Upper lobe of left lung (tissue), 6 donors: ENCODE data around the gene MOSPD2. TPM values are rescaled to one million over a fixed set of nuclear protein-coding genes. Genes with fewer than 3 reads are reported as not detected.

Experiments used
- ATAC-seq, 2 donors: fragments of 200-7000 bp; cut with Tn5 transposase; one replicate each; pipeline ENCODE4 v1.9.1; 2022; ENCODE audit warnings: mild to moderate bottlenecking in 2 of 2, moderate library complexity in 2 of 2; ENCODE audit not compliant: low FRiP score in 2 of 2
- DNase-seq, 2 donors: peaks; one replicate each; pipeline ENCODE4 v3.0.0-alpha.2; 2019 to 2020
- H3K27ac ChIP-seq, 4 donors: fragments of 200-600 bp; sonication (generic); one replicate each; pipeline ENCODE4 v1.5.1; 2016 to 2019
- H3K27me3 ChIP-seq, 4 donors: fragments of 200-600 bp; sonication (generic); one replicate each; pipeline ENCODE4 v1.5.1; 2017 to 2019
- H3K36me3 ChIP-seq, 4 donors: fragments of 200-600 bp; sonication (generic); one replicate each; pipeline ENCODE4 v1.5.1; 2016 to 2019
- H3K4me1 ChIP-seq, 4 donors: fragments of 200-600 bp; sonication (generic); one replicate each; pipeline ENCODE4 v1.5.1; 2018 to 2019
- H3K4me3 ChIP-seq, 4 donors: fragments of 200-600 bp; sonication (generic); one replicate each; pipeline ENCODE4 v1.5.1; 2017 to 2019; ENCODE audit warnings: mild to moderate bottlenecking in 2 of 4, moderate library complexity in 1 of 4
- H3K9me3 ChIP-seq, 4 donors: fragments of 200-600 bp; sonication (generic); one replicate each; pipeline ENCODE4 v1.5.1; 2018 to 2019
- CTCF ChIP-seq, 6 experiments: fragments of 450-650 bp in 4 of 6; fragments of 200-600 bp in 2 of 6; sonication (generic) in 2 of 6; IDR thresholded peaks; one replicate each; pipeline ENCODE4 v1.5.1; 2016 to 2019; ENCODE audit warnings: antibody characterized with exemption in 6 of 6
- EP300 ChIP-seq, 4 donors: sonication (generic); formaldehyde crosslinking; IDR thresholded peaks; one replicate each; pipeline ENCODE4 v1.5.1; 2017; ENCODE audit warnings: antibody characterized with exemption in 4 of 4, control low read depth in 2 of 4
- POLR2A ChIP-seq, 4 donors: fragments of 450-650 bp; IDR thresholded peaks; one replicate each; pipeline ENCODE4 v1.5.1; 2016 to 2017; ENCODE audit warnings: antibody characterized with exemption in 4 of 4, mild to moderate bottlenecking in 2 of 4
- POLR2AphosphoS5 ChIP-seq, 2 donors: sonication (generic); formaldehyde crosslinking; IDR thresholded peaks; one replicate each; pipeline ENCODE4 v1.5.1; 2017; ENCODE audit warnings: antibody characterized with exemption in 2 of 2
- WGBS, 2 donors: methylation state at CpG; one replicate each; pipeline ENCODE4 v1.1.5; 2017 to 2018; 5-methylcytosine and 5-hydroxymethylcytosine counted together
- total RNA-seq, 6 donors: library from RNA; depleted of rRNA in 4 of 6; stranded (reverse); fragments of >200 nt in 4 of 6; gene quantifications; one replicate each; pipeline versions ENCODE4 v1.1.0 to v1.2.1, GENCODE V29; 2016 to 2021
- donor health status: DM: no; HTN: no; CAD: no; lungs with moderate emphysema.
- donor health status: DM: no; HTN: yes; CAD: no; lungs with severe emphysema.

MOSPD2 gene
- total RNA-seq, 6 donors from 2014 or later = 12.5 to 39.6 (median 31.1) TPM

- ATAC-seq = no peak
- Histone ChIP-seq H3K27ac (no peak overlapping the region), H3K27me3 (no peaks in the 10 kb centered on the region), H3K9me3 (no peaks in the 10 kb centered on the region), H3K36me3 (peaks cover 0 to 43% (median 6%) of the 10 kb centered on the region in 4 donors), H3K4me3 (no peak overlapping the region), H3K4me1 (no peaks in the 10 kb centered on the region)
- no peak for TF ChIP-seq POLR2AphosphoS5 (IDR thresholded peaks at IDR 0.05)
- no peak for DNase-seq
- WGBS, 2 donors = 94 to 100% methylated on average over 2 of the region's 2 CpGs
Measured at GRCh38 chrX:14913241-14913640, 40.0 kb downstream of the MOSPD2 start.

- peaks cover 0 to 53% (median 6%) of the 10 kb centered on the region in 4 donors for H3K36me3 ChIP-seq
- no peak overlapping the region for H3K4me3 ChIP-seq
- no peak for DNase-seq
- H3K27me3 ChIP-seq = no peaks in the 10 kb centered on the region
- no peaks in the 10 kb centered on the region for H3K4me1 ChIP-seq
- 84 to 92% methylated on average over 3 of the region's 3 CpGs for WGBS, 2 donors
- H3K27ac ChIP-seq = no peak overlapping the region
- H3K9me3 ChIP-seq = no peaks in the 10 kb centered on the region
- ATAC-seq = no peak
- TF ChIP-seq POLR2A (IDR thresholded peaks at IDR 0.05) = no peak
- TF ChIP-seq EP300 (IDR thresholded peaks at IDR 0.05) = no peak
- no peak for TF ChIP-seq POLR2AphosphoS5 (IDR thresholded peaks at IDR 0.05)
- TF ChIP-seq CTCF (IDR thresholded peaks at IDR 0.05) = no peak
Measured at GRCh38 chrX:14915596-14915995, 42.4 kb downstream of the MOSPD2 start.

- ATAC-seq (no peak), DNase-seq (no peak)
- TF ChIP-seq CTCF (IDR thresholded peaks at IDR 0.05) (no peak), POLR2AphosphoS5 (IDR thresholded peaks at IDR 0.05) (no peak), EP300 (IDR thresholded peaks at IDR 0.05) (no peak), POLR2A (IDR thresholded peaks at IDR 0.05) (no peak)
- no peak overlapping the region for H3K4me3 ChIP-seq
- H3K27ac ChIP-seq = no peak overlapping the region
- no peaks in the 10 kb centered on the region for H3K9me3 ChIP-seq
- peaks cover 0 to 53% (median 6%) of the 10 kb centered on the region in 4 donors for H3K36me3 ChIP-seq
- no peaks in the 10 kb centered on the region for H3K4me1 ChIP-seq
- no peaks in the 10 kb centered on the region for H3K27me3 ChIP-seq
- 74 to 85% methylated on average over 3 of the region's 3 CpGs for WGBS, 2 donors
Measured at GRCh38 chrX:14916017-14916674, 42.9 kb downstream of the MOSPD2 start.

- Histone ChIP-seq H3K4me1 (no peaks in the 10 kb centered on the region), H3K4me3 (no peak overlapping the region), H3K36me3 (peaks cover 0 to 28% (median 3%) of the 10 kb centered on the region in 4 donors), H3K27ac (no peak overlapping the region), H3K27me3 (no peaks in the 10 kb centered on the region), H3K9me3 (no peaks in the 10 kb centered on the region)
- no peak for TF ChIP-seq POLR2A (IDR thresholded peaks at IDR 0.05)
- TF ChIP-seq POLR2AphosphoS5 (IDR thresholded peaks at IDR 0.05) = no peak
- TF ChIP-seq CTCF (IDR thresholded peaks at IDR 0.05) = no peak
- TF ChIP-seq EP300 (IDR thresholded peaks at IDR 0.05) = no peak
- ATAC-seq (no peak), DNase-seq (no peak)
- 30 to 37% methylated on average over 2 of the region's 2 CpGs for WGBS, 2 donors
Measured at GRCh38 chrX:14919407-14919806, 46.2 kb downstream of the MOSPD2 start.

- no peaks in the 10 kb centered on the region for H3K27me3 ChIP-seq
- H3K27ac ChIP-seq = no peak overlapping the region
- no peak for DNase-seq
- 89 to 97% methylated on average over 2 of the region's 2 CpGs for WGBS, 2 donors
- no peaks in the 10 kb centered on the region for H3K9me3 ChIP-seq
- H3K4me3 ChIP-seq = no peak overlapping the region
- no peaks in the 10 kb centered on the region for H3K4me1 ChIP-seq
- TF ChIP-seq CTCF (IDR thresholded peaks at IDR 0.05) (no peak), POLR2A (IDR thresholded peaks at IDR 0.05) (no peak), POLR2AphosphoS5 (IDR thresholded peaks at IDR 0.05) (no peak), EP300 (IDR thresholded peaks at IDR 0.05) (no peak)
- no peak for ATAC-seq
- peaks cover 0 to 24% (median 3%) of the 10 kb centered on the region in 4 donors for H3K36me3 ChIP-seq
Measured at GRCh38 chrX:14920196-14920595, 47.0 kb downstream of the MOSPD2 start.
